Measurements from ENCODE around the gene C22orf15.

The C22orf15 gene

GRCh38 chr22:23767673-23768548, 5.1 kb downstream of the C22orf15 start, which contains the start of gene CHCHD10:
CHCHD10 (minus strand) TSS chr22:23767972; CDS start chr22:23767874, 98 bp downstream.
- H3K27ac ChIP-seq: peak within 1 kb of the TSS; percentile 32 to 90 (median 82)

GRCh38 chr22:23769321-23769965, 6.7 kb downstream of the C22orf15 start:
- Histone ChIP-seq H3K4me3 (no peak overlapping the region), H3K27ac (no peak overlapping the region)

More at GRCh38 chr22:23767673-23768548, 5.1 kb downstream of the C22orf15 start, which contains the start of gene CHCHD10:
- peak within 1 kb of the TSS; percentile 50 to 81 (median 58) for H3K4me3 ChIP-seq

- peak overlapping the region; percentile 18 to 49 (median 35) for H3K4me3 ChIP-seq
- H3K27ac ChIP-seq: peak overlapping the region in 9 of 21 experiments; percentile 17 to 81 (median 35)
Observed at GRCh38 chr22:23772315-23772648, 9.5 kb downstream of the C22orf15 start.

GRCh38 chr22:23772649-23773473, 10.1 kb downstream of the C22orf15 start, which contains the start of gene MMP11:
MMP11 (plus strand) TSS chr22:23772849; CDS start chr22:23772871, 22 bp downstream.
- Histone ChIP-seq H3K4me3 (peak within 1 kb of the TSS; percentile 18 to 49 (median 35)), H3K27ac (peak within 1 kb of the TSS in 12 of 21 experiments; percentile 10 to 81 (median 40))

- Histone ChIP-seq H3K27ac (peak overlapping the region in 5 of 21 experiments; percentile 10 to 81 (median 42)), H3K4me3 (peak overlapping the region; percentile 18 to 49 (median 35))
Observed at GRCh38 chr22:23773483-23774113, 10.8 kb downstream of the C22orf15 start.

- H3K4me3 ChIP-seq: peak overlapping the region in 2 of 7 experiments; percentile 7
- H3K27ac ChIP-seq: peak overlapping the region in 4 of 21 experiments; percentile 3 to 57 (median 22)
Observed at GRCh38 chr22:23774114-23774921, 11.5 kb downstream of the C22orf15 start.

GRCh38 chr22:23774922-23775436, 12.2 kb downstream of the C22orf15 start:
- no peak overlapping the region for H3K27ac ChIP-seq
- no peak overlapping the region for H3K4me3 ChIP-seq

- Histone ChIP-seq H3K4me3 (no peak overlapping the region), H3K27ac (no peak overlapping the region)
Observed at GRCh38 chr22:23775779-23776375, 13.1 kb downstream of the C22orf15 start.

GRCh38 chr22:23777776-23778576, 15.2 kb downstream of the C22orf15 start:
- Histone ChIP-seq H3K4me3 (no peak overlapping the region), H3K27ac (no peak overlapping the region)

GRCh38 chr22:23778577-23778900, 15.7 kb downstream of the C22orf15 start:
- H3K4me3 ChIP-seq: no peak overlapping the region
- no peak overlapping the region for H3K27ac ChIP-seq

GRCh38 chr22:23779083-23779482, 16.3 kb downstream of the C22orf15 start:
- no peak overlapping the region for H3K4me3 ChIP-seq
- H3K27ac ChIP-seq: no peak overlapping the region

GRCh38 chr22:23779731-23780130, 16.9 kb downstream of the C22orf15 start:
- Histone ChIP-seq H3K4me3 (no peak overlapping the region), H3K27ac (no peak overlapping the region)

GRCh38 chr22:23780146-23780748, 17.5 kb downstream of the C22orf15 start:
- peak overlapping the region in 1 of 21 experiments; percentile 11 for H3K27ac ChIP-seq
- no peak overlapping the region for H3K4me3 ChIP-seq

GRCh38 chr22:23781065-23781464, 18.3 kb downstream of the C22orf15 start:
- Histone ChIP-seq H3K27ac (peak overlapping the region in 15 of 21 experiments; percentile 11 to 76 (median 35)), H3K4me3 (no peak overlapping the region)

GRCh38 chr22:23781511-23782183, 18.9 kb downstream of the C22orf15 start:
- no peak overlapping the region for H3K4me3 ChIP-seq
- H3K27ac ChIP-seq: peak overlapping the region in 16 of 21 experiments; percentile 11 to 76 (median 36)

GRCh38 chr22:23782252-23782651, 19.5 kb downstream of the C22orf15 start:
- peak overlapping the region in 9 of 21 experiments; percentile 16 to 70 (median 49) for H3K27ac ChIP-seq
- H3K4me3 ChIP-seq: no peak overlapping the region

All from skin epidermis (tissue), 12 donors.